ENCODE data around the gene FGD3. TPM values are rescaled to one million over a fixed set of nuclear protein-coding genes. Genes with fewer than 3 reads are reported as not detected.

FGD3 gene
- total and polyA plus RNA-seq, 2 of the 8 experiments (the other 6 are each of a cell fraction or from before 2014, with no cell fraction given), result 1.4 to 1.9 TPM

GRCh38 chr9:93017621-93018020 lies 70.3 kb downstream of the FGD3 start (continued):
- TF ChIP-seq JUN (IDR thresholded peaks at IDR 0.05; ENCODE audit: low read depth, low read length) (no peak), NANOG (IDR thresholded peaks at IDR 0.05; ENCODE audit: insufficient read depth, low read depth, low read length, poor library complexity, severe bottlenecking) (no peak), SP1 (IDR thresholded peaks at IDR 0.05; ENCODE audit: low read depth, low read length) (no peak), RNF2 (IDR thresholded peaks at IDR 0.05; ENCODE audit: borderline replicate concordance, low read depth, low read length, missing control alignments, poor library complexity, severe bottlenecking) (no peak)

Measured in H1 (cell line).